Posterior cingulate gyrus (tissue), 11 donors: ENCODE results near the gene CNOT6.

Experiments used
- DNase-seq, 10 donors: peaks; one replicate each; pipeline versions ENCODE4 v3.0.0 to v3.0.0-alpha.2; 2020 to 2021; ENCODE audit warnings: mixed read lengths in 3 of 10
- intact Hi-C: fragments of 100-400 bp; cut with DNase I; formaldehyde crosslinking; loops from one replicate; pipeline ENCODE4 v1.15.1; 2023

Gene CNOT6

GRCh38 chr5:180596115-180596667 lies 102.0 kb downstream of the CNOT6 start:
- peak in 2 of 10 donors; percentile 69 to 82 for DNase-seq
- intact Hi-C loops, result no loop called here

GRCh38 chr5:180596668-180597231 lies 102.6 kb downstream of the CNOT6 start:
- DNase-seq, result peak in 1 of 10 donors; percentile 52
- intact Hi-C loops, result no loop called here

- DNase-seq, result peak in 3 of 10 donors; percentile 1 to 66 (median 4)
- intact Hi-C loops, result no loop called here
These were observed 104.1 kb downstream of the CNOT6 start for GRCh38 chr5:180598316-180598701.

GRCh38 chr5:180598797-180599589 lies 104.8 kb downstream of the CNOT6 start:
- intact Hi-C loops, result no loop called here
- peak in 2 of 10 donors; percentile 19 to 63 for DNase-seq

- intact Hi-C loops, result no loop called here
- peak in 3 of 10 donors; percentile 24 to 64 (median 63) for DNase-seq
These were observed 105.4 kb downstream of the CNOT6 start for GRCh38 chr5:180599590-180599914.

- DNase-seq, result peak in 2 of 10 donors; percentile 1 to 33
- intact Hi-C loops, result no loop called here
These were observed 105.9 kb downstream of the CNOT6 start for GRCh38 chr5:180599981-180600553.

GRCh38 chr5:180600554-180601041 lies 106.4 kb downstream of the CNOT6 start:
- peak in 5 of 10 donors; percentile 1 to 66 (median 40) for DNase-seq
- intact Hi-C loops, result no loop called here

- intact Hi-C loops, result no loop called here
- DNase-seq, result peak in 6 of 10 donors; percentile 1 to 63 (median 40)
These were observed 107.7 kb downstream of the CNOT6 start for GRCh38 chr5:180601591-180602480.

GRCh38 chr5:180602481-180603075 lies 108.4 kb downstream of the CNOT6 start:
- DNase-seq, result peak in 7 of 10 donors; percentile 0 to 47 (median 7)
- intact Hi-C loops, result no loop called here

GRCh38 chr5:180603076-180603594 lies 109.0 kb downstream of the CNOT6 start:
- intact Hi-C loops, result no loop called here
- DNase-seq, result peak in 5 of 10 donors; percentile 7 to 75 (median 67)

GRCh38 chr5:180604271-180604670 lies 110.1 kb downstream of the CNOT6 start:
- intact Hi-C loops, result no loop called here
- peak in 4 of 10 donors; percentile 14 to 61 (median 33) for DNase-seq

GRCh38 chr5:180605554-180606214 lies 111.5 kb downstream of the CNOT6 start:
- DNase-seq, result peak in 7 of 10 donors; percentile 32 to 75 (median 49)

GRCh38 chr5:180606215-180606785 lies 112.1 kb downstream of the CNOT6 start:
- intact Hi-C loops, result no loop called here
- DNase-seq, result peak in 3 of 10 donors; percentile 49 to 80 (median 68)

More at GRCh38 chr5:180605554-180606214, 111.5 kb downstream of the CNOT6 start:
- intact Hi-C loops, result no loop called here

GRCh38 chr5:180607861-180608571 lies 113.8 kb downstream of the CNOT6 start:
- peak in 1 of 10 donors; percentile 65 for DNase-seq
- intact Hi-C loops, result no loop called here

- DNase-seq, result no peak
- intact Hi-C loops, result no loop called here
These were observed 114.6 kb downstream of the CNOT6 start for GRCh38 chr5:180608572-180609310.

- intact Hi-C loops, result no loop called here
- no peak for DNase-seq
These were observed 115.2 kb downstream of the CNOT6 start for GRCh38 chr5:180609386-180609785.
